ENCODE data around the gene RAB3GAP1. TPM values are rescaled to one million over a fixed set of nuclear protein-coding genes. Genes with fewer than 3 reads are reported as not detected.
"Not testable (repeated sequence)": the region's sequence is repeated elsewhere in the genome, so short reads cannot be mapped to it uniquely, and the experiment has no call there.

RAB3GAP1 gene
- total RNA-seq, 1 donor from 2014 or later = 32.0 TPM

- no peak for DNase-seq (ENCODE audit: extremely low spot score, unreplicated experiment)
- Mint-ChIP-seq H3K36me3 (peaks cover 25% of the 10 kb centered on the region), H3K27ac (no peak overlapping the region), H3K27me3 (no peaks in the 10 kb centered on the region), H3K4me3 (no peak overlapping the region), H3K4me1 (ENCODE audit: unreplicated experiment) (no peaks in the 10 kb centered on the region), H3K9me3 (peaks cover 2% of the 10 kb centered on the region)
- no peak for TF ChIP-seq CTCF (conservative IDR thresholded peaks at IDR 0.05)
These were observed 44.8 kb downstream of the RAB3GAP1 start for GRCh38 chr2:135096665-135097446.

GRCh38 chr2:135097532-135098231, 45.6 kb downstream of the RAB3GAP1 start:
- H3K4me3 Mint-ChIP-seq = no peak overlapping the region
- H3K36me3 Mint-ChIP-seq = peaks cover 26% of the 10 kb centered on the region
- peaks cover 5% of the 10 kb centered on the region for H3K9me3 Mint-ChIP-seq
- no peaks in the 10 kb centered on the region for H3K4me1 Mint-ChIP-seq (ENCODE audit: unreplicated experiment)
- no peak for TF ChIP-seq CTCF (conservative IDR thresholded peaks at IDR 0.05)
- H3K27ac Mint-ChIP-seq = no peak overlapping the region
- H3K27me3 Mint-ChIP-seq = no peaks in the 10 kb centered on the region
- no peak for DNase-seq (ENCODE audit: extremely low spot score, unreplicated experiment)

GRCh38 chr2:135099802-135100483, 47.9 kb downstream of the RAB3GAP1 start:
- no peaks in the 10 kb centered on the region for H3K27me3 Mint-ChIP-seq
- no peak overlapping the region for H3K27ac Mint-ChIP-seq

GRCh38 chr2:135103843-135104242, 51.8 kb downstream of the RAB3GAP1 start:
- no peaks in the 10 kb centered on the region for H3K4me1 Mint-ChIP-seq (ENCODE audit: unreplicated experiment)
- no peak overlapping the region for H3K4me3 Mint-ChIP-seq
- H3K27ac Mint-ChIP-seq = no peak overlapping the region
- H3K27me3 Mint-ChIP-seq = no peaks in the 10 kb centered on the region
- peaks cover 29% of the 10 kb centered on the region for H3K36me3 Mint-ChIP-seq
- DNase-seq (ENCODE audit: extremely low spot score, unreplicated experiment) = no peak
- TF ChIP-seq CTCF (conservative IDR thresholded peaks at IDR 0.05) = no peak
- peaks cover 19% of the 10 kb centered on the region for H3K9me3 Mint-ChIP-seq

More at GRCh38 chr2:135099802-135100483, 47.9 kb downstream of the RAB3GAP1 start:
- no peak for DNase-seq (ENCODE audit: extremely low spot score, unreplicated experiment)
- no peak overlapping the region for H3K4me3 Mint-ChIP-seq
- peaks cover 34% of the 10 kb centered on the region for H3K36me3 Mint-ChIP-seq
- no peak for TF ChIP-seq CTCF (conservative IDR thresholded peaks at IDR 0.05)
- peaks cover 14% of the 10 kb centered on the region for H3K9me3 Mint-ChIP-seq
- no peaks in the 10 kb centered on the region for H3K4me1 Mint-ChIP-seq (ENCODE audit: unreplicated experiment)

- peaks cover 19% of the 10 kb centered on the region for H3K9me3 Mint-ChIP-seq
- not testable (repeated sequence) for H3K27me3 Mint-ChIP-seq; H3K4me3 Mint-ChIP-seq; H3K4me1 Mint-ChIP-seq (ENCODE audit: unreplicated experiment); DNase-seq (ENCODE audit: extremely low spot score, unreplicated experiment); H3K27ac Mint-ChIP-seq
- peaks cover 31% of the 10 kb centered on the region for H3K36me3 Mint-ChIP-seq
These were observed 53.6 kb downstream of the RAB3GAP1 start for GRCh38 chr2:135105513-135106316.
